GM19438 (cell line): ENCODE results near the gene TPSD1.
"Not testable (repeated sequence)": the region's sequence is repeated elsewhere in the genome, so short reads cannot be mapped to it uniquely, and the experiment has no call there.

Experiments used
- ATAC-seq: cut with Tn5 transposase; IDR thresholded peaks from one replicate; pipeline ENCODE4 v1.9.1; 2021; ENCODE audit warnings: low read depth; ENCODE audit not compliant: unreplicated experiment

The TPSD1 gene

DNA sequence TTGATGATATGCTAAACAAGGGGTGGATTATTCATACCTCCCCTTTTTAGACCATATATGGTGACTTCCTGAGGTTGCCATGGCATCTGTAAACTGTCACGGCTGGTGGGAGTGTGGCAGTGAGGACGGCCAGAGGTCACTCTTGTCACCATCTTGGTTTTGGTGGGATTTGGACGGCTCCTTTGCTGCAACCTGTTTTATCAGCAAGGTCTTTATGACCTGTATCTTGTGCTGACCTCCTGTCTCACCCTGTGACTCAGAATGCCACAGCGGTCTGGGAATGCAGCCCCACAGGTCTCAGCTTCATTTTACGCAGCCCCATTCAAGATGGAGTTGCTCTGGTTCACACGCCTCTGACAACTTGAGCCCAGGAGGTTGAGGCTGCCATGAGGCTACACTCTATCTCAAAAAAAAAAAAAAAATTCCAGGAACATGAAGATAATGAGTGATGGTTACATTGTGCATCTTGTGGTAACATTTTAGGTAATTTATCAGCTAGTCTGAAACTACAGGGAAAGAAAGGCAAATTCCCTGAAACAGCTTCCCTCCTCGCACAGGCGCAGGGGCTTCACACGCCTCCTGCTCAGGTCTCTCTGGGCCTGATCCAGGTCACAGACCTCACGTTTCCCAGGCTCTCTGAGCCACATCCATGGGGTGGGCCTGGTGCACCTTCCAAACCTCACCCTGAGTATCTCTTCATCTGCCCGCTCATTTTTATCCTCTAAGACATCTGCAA is 38.2 kb downstream of the TPSD1 start:
- ATAC-seq, result no peak

DNA sequence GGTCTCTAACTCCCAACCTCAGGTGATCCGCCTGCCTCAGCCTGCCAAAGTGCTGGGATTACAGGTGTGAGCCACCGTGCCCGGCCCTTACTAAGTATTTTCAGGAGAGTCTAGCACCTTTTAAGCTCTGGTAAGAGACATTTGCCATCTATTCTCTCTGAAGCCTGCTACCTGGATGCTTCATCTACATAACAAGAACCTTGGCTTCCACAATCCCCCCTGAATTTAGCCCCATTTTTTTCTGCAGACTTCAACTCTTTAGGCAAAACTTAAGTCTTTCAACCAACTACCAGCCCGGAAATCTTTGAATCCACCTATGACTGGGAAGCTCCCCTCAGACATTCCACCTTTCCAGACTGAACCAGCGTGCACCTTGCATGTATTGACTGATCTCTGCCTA is 39.6 kb downstream of the TPSD1 start:
- ATAC-seq, result no peak

DNA sequence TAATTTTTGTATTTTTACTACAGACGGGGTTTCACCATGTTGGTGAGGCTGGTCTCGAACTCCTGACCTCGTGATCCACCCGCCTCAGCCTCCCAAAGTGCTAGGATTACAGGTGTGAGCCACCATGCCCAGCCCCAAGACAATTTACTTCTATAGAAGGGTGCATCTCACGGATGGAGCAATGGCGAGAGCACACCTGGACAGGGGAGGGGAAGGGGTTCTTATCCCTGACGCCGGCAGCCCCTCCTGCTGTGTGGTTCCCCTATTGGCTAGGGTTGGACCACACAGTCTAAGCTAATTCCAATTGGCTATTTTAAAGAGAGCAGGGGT is 40.8 kb downstream of the TPSD1 start:
- not testable (repeated sequence) for ATAC-seq

DNA sequence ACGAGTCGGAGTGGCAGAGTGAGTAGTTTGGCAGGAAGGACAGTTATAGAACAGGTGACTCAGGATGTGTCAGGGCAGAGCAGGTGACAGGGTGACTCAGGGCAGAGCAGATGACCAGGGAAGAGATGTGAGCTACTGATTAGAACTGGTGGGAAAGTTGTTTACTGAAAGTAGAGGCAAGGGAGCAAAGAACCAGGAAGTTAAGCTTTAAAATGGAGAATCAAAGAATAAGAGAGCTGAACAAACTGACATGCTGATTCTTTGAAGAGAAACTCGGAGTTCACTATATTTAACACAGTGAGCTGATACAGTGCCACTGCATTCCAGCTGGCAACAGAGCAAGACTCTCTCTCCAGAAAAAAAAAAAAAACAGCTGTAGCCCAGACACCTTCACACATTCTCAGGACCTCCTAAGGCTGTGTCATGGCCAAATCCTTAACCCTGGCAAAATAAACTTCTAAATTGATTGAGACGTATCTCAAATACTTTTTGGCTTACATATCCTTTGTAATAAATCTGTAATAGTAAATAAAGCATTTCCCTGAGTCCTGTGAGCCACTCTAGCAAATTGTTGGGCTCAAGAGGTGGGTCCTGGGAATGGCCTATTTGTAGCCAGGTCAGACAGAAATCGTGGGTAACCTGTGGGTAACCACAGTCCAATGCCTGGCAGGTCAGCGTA is 41.3 kb downstream of the TPSD1 start:
- no peak for ATAC-seq

DNA sequence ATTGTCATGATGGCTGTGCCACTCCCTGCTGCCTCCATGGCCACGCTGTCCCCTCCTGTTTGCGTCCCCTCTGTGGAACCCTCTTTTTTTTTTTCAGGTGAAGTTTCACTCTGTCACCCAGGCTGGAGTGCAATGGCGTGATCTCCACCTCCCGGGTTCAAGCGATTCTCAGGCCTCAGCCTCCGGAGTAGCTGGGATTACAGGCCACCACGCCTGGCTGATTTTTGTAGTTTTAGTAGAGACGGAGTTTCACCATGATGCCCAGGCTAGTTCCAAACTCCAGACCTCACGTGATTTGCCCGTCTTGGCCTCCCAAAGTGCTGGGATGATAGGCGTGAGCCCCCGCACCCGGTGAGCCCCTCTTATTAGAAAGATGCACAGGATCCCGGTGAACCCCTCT is 42.5 kb downstream of the TPSD1 start:
- ATAC-seq, result no peak

- ATAC-seq, result no peak
These were observed 43.4 kb downstream of the TPSD1 start for GRCh38 chr16:1299012-1299867.

DNA sequence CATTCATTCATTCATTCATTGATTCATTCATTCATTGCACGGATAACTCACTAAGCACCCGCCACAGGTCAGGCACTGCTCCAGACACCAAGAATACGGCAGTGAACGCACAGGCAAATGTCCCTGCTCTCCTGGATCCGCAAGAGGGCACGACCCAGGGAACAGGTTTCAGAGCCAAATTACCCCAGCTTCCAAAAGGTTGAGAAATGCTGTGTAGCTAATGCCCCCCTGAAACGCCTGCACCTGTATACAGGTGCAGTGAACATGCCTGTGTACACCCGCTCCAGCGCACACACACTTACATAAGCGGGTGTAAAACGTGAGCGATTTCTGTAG is 44.0 kb downstream of the TPSD1 start:
- ATAC-seq, result no peak

DNA sequence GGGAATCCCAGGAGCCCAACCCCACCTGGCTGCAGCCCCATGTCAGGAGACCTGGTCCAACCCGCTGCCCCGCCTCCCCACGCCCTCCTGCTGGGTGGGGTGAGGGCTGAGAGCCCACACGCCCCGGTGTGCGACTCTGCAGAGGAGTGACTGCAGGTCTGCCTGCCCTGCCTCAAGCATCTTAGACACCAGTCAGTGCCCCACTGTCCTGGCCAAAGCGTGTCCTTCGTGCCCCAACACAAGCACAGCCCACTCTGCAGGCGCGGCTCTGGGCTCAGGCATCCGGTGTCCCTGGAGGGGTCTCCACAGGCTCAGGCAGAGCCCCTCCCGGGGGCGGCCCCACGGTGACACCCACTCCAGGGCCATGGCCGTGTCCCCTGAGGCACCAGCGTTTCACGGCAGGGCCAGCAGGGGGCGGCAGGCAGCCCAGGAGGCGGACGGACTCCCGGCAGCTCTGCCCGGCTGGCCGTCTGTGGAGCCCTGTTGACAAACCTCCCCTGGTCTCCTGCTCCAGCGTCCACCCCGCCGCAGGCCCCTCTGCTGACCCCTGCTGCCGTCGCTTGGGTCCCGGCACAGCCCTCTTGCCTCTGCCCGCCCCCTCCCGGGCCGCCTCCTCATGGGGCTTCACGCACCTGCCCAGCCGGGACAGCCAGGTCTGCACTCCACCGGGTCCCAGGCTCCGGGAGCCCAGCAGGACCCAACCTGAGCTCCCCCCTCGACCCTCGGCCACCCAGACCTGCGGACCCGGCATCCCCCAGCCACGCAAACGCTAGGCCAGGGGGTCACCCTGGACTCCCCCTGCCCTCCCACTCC is 45.0 kb downstream of the TPSD1 start:
- ATAC-seq, result no peak

DNA sequence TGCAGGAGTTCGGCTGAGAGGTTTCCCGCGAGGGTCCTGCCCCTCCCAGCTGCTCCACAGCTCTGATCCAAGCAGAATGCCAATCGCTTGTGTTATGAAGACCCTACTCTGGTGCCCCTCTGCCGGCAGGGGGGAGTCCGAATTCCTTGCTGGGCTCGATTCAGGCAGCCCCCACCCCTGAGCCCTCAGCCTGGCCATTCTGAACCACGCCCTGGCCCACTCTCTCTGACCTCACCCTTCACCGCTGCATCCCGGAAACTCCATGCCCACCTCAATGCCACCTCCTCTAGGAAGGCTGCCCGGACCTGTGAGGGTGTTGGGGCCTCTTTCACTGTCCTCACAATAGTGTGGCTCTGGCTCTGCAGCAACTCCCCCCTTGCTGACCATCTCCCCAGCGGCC is 45.7 kb downstream of the TPSD1 start:
- no peak for ATAC-seq

DNA sequence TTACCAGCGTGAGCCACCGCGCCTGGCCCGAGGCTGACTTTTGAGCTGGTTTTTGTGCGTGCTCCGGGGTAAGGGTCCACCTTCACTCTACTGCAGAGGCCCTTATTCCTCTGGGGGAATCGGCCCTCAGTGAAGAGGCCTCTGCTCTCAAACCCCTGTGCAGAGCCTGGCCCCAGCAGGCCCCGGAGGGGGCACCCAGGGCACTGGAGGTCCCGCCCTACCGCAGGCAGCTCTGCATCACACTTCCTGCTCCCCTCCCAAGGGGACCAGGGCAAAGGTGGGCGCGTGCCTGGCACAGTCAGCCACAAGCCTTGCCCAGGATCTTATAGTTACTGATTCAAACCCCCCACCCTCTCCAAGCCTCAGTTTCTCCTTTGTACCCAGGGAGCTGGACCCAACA is 50.0 kb downstream of the TPSD1 start:
- ATAC-seq, result no peak

DNA sequence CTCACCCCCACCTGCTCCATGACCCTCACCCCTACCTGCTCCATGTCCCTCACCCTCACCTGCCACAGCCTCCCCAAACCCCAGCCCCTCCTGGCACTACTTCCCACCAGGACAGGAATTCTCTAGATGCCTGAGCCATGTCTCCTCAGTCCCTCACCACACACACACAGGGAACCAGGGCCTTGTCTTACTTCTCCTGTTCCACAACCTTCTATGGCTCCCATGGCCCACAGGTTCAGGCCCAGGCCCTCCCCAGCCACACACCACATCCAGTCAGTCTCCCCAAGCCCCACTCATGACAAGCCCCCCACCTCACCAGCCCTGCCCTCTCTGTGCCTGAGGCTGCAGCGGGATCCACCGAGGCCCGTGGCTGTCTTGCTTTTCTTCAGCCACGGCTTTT is 50.5 kb downstream of the TPSD1 start:
- no peak for ATAC-seq

GRCh38 chr16:1308036-1308976 is 52.4 kb downstream of the TPSD1 start:
- ATAC-seq, result peak; percentile 4
